ENCODE results near the gene PSME2.
A peak's percentile ranks its signal among the peaks of the same experiment; 100 is the strongest.

The PSME2 gene

GRCh38 chr14:24095271-24096068 is 50.9 kb downstream of the PSME2 start:
- DNase-seq (ENCODE audit: low read depth in 4 of 4, low spot score in 1 of 4): peak in 2 of 4 experiments; percentile 36 to 61

GRCh38 chr14:24094841-24095270 is 51.6 kb downstream of the PSME2 start:
- DNase-seq (ENCODE audit: low read depth in 4 of 4, low spot score in 1 of 4): no peak

GRCh38 chr14:24093901-24094840 is 52.2 kb downstream of the PSME2 start, which contains the start of gene PCK2:
PCK2 (plus strand) TSS chr14:24094311; CDS start chr14:24094406, 95 bp downstream.
- DNase-seq (ENCODE audit: low read depth in 4 of 4, low spot score in 1 of 4): peak; percentile 60 to 92 (median 74)

Data from stimulated activated CD4-positive, alpha-beta T cell treated with anti-CD3 and anti-CD28 coated beads, Interleukin-1b, Interleukin-23, amount 100 ng/mL, for 24 hours (primary cell).